Liver (tissue), 9 donors: ENCODE data around the gene ARHGEF26. TPM values are rescaled to one million over a fixed set of nuclear protein-coding genes. Genes with fewer than 3 reads are reported as not detected.
"Not testable (repeated sequence)": the region's sequence is repeated elsewhere in the genome, so short reads cannot be mapped to it uniquely, and the experiment has no call there.

Experiments
- DNase-seq: peaks from one replicate; pipeline ENCODE4 v3.0.0-alpha.2; 2017; ENCODE audit warnings: low spot score
- H3K27ac ChIP-seq, 2 donors: one replicate each; pipeline ENCODE4 v1.7.0; 2013; ENCODE audit warnings: inconsistent platforms in 2 of 2, low read length in 2 of 2, control low read depth in 1 of 2, low read depth in 1 of 2, mild to moderate bottlenecking in 1 of 2
- H3K27me3 ChIP-seq, 4 donors: one replicate each; pipeline versions ENCODE4 v1.6.1 to v1.7.0; 2013; ENCODE audit warnings: low read length in 3 of 4, inconsistent platforms in 1 of 4, mild to moderate bottlenecking in 1 of 4, moderate library complexity in 1 of 4; ENCODE audit not compliant: control insufficient read depth in 4 of 4, insufficient read depth in 4 of 4
- H3K36me3 ChIP-seq, 4 donors: one replicate each; pipeline versions ENCODE4 v1.6.1 to v1.7.0; 2013; ENCODE audit warnings: low read length in 3 of 4, mild to moderate bottlenecking in 3 of 4, low read depth in 1 of 4, moderate library complexity in 1 of 4; ENCODE audit not compliant: control insufficient read depth in 4 of 4, insufficient read depth in 3 of 4
- H3K4me1 ChIP-seq, 4 donors: one replicate each; pipeline versions ENCODE4 v1.6.1 to v1.7.0; 2013; ENCODE audit warnings: low read length in 3 of 4, mild to moderate bottlenecking in 3 of 4, moderate library complexity in 1 of 4; ENCODE audit not compliant: control insufficient read depth in 4 of 4, insufficient read depth in 4 of 4
- H3K4me3 ChIP-seq, 3 donors: one replicate each; pipeline versions ENCODE4 v1.6.1 to v1.7.0; 2013; ENCODE audit warnings: low read length in 3 of 3, control low read depth in 1 of 3, low read depth in 1 of 3, mild to moderate bottlenecking in 1 of 3
- H3K9ac ChIP-seq, 2 donors: one replicate each; pipeline ENCODE4 v1.7.0; 2013; ENCODE audit warnings: low read length in 2 of 2, mild to moderate bottlenecking in 2 of 2, moderate library complexity in 2 of 2, control low read depth in 1 of 2, low read depth in 1 of 2
- H3K9me3 ChIP-seq, 4 donors: one replicate each; pipeline versions ENCODE4 v1.6.1 to v1.7.0; 2013; ENCODE audit warnings: low read length in 3 of 4; ENCODE audit not compliant: control insufficient read depth in 4 of 4
- ATF3 ChIP-seq: IDR thresholded peaks from 2 replicates; pipeline ENCODE4 v1.6.1; 2016; ENCODE audit warnings: antibody characterized with exemption
- CTCF ChIP-seq: fragments of 150-350 bp; IDR thresholded peaks from 2 replicates; pipeline ENCODE4 v1.5.1; 2017; ENCODE audit warnings: improper control_type of control experiment, low read depth, low read length; ENCODE audit not compliant: missing input control
- FOXA1 ChIP-seq: IDR thresholded peaks from 2 replicates; pipeline ENCODE4 v1.6.1; 2016; ENCODE audit warnings: antibody characterized with exemption
- FOXA2 ChIP-seq: IDR thresholded peaks from 2 replicates; pipeline ENCODE4 v1.6.1; 2016; ENCODE audit warnings: antibody characterized with exemption
- GABPA ChIP-seq, 2 donors: IDR thresholded peaks in 1 of 2; conservative IDR thresholded peaks in 1 of 2; 2 replicates each; pipeline ENCODE4 v1.6.1; 2016; ENCODE audit warnings: antibody characterized with exemption in 2 of 2, mild to moderate bottlenecking in 1 of 2, moderate library complexity in 1 of 2
- HNF4A ChIP-seq, 2 donors: conservative IDR thresholded peaks; 2 replicates each; pipeline ENCODE4 v1.6.1; 2016; ENCODE audit warnings: antibody characterized with exemption in 2 of 2, mild to moderate bottlenecking in 2 of 2
- JUND ChIP-seq, 2 donors: IDR thresholded peaks; 2 replicates each; pipeline ENCODE4 v1.6.1; 2016; ENCODE audit warnings: antibody characterized with exemption in 2 of 2
- NR2F2 ChIP-seq: IDR thresholded peaks from 2 replicates; pipeline ENCODE4 v1.6.1; 2016; ENCODE audit warnings: antibody characterized with exemption
- RAD21 ChIP-seq, 2 donors: IDR thresholded peaks; 2 replicates each; pipeline ENCODE4 v1.6.1; 2016; ENCODE audit warnings: antibody characterized with exemption in 2 of 2, mild to moderate bottlenecking in 2 of 2
- REST ChIP-seq: IDR thresholded peaks from 2 replicates; pipeline ENCODE4 v1.6.1; 2016; ENCODE audit warnings: antibody characterized with exemption, mild to moderate bottlenecking
- RXRA ChIP-seq, 2 donors: IDR thresholded peaks; 2 replicates each; pipeline ENCODE4 v1.6.1; 2017 to 2018; ENCODE audit warnings: antibody characterized with exemption in 2 of 2, mild to moderate bottlenecking in 1 of 2
- SP1 ChIP-seq: IDR thresholded peaks from 2 replicates; pipeline ENCODE4 v1.6.1; 2018; ENCODE audit warnings: antibody characterized with exemption, mild to moderate bottlenecking
- TAF1 ChIP-seq: conservative IDR thresholded peaks from 2 replicates; pipeline ENCODE4 v1.6.1; 2016; ENCODE audit warnings: antibody characterized with exemption, mild to moderate bottlenecking
- YY1 ChIP-seq: IDR thresholded peaks from 2 replicates; pipeline ENCODE4 v1.6.1; 2016; ENCODE audit warnings: antibody characterized with exemption, mild to moderate bottlenecking
- WGBS: extraction: QIAGEN DNeasy Blood & Tissue Kit; methylation state at CpG from one replicate; pipeline ENCODE4 v1.1.7; 2013; 5-methylcytosine and 5-hydroxymethylcytosine counted together
- polyA plus RNA-seq, 2 donors: library from polyadenylated mRNA; stranded (reverse) in 1 of 2; unstranded in 1 of 2; fragments of 200-250 nt in 1 of 2; fragments of >200 nt in 1 of 2; fragmentation: Nextera tagmentation in 1 of 2; extraction: Ambion mirVana in 1 of 2; gene quantifications; one replicate each; pipeline versions ENCODE4 v1.2.1 to v1.2.3, GENCODE V29; 2013 to 2015
- total RNA-seq, 2 donors: library from RNA; depleted of rRNA; stranded (reverse); fragments of >200 nt; gene quantifications; one replicate each; pipeline ENCODE4 v1.2.3, GENCODE V29; 2014
- donor health status: healthy.
- donor health status: healthy.
- donor health status: healthy.
- donor health status: healthy.
- donor health status: healthy.

ARHGEF26 gene
- total and polyA plus RNA-seq, 4 donors: 1.4 to 27.9 (median 18.7) TPM

- WGBS: 89% methylated on average over 1 of the region's 1 CpG
- Histone ChIP-seq H3K9me3 (no peaks in the 10 kb centered on the region), H3K27me3 (no peaks in the 10 kb centered on the region), H3K4me1 (peaks cover 0 to 6% (median 2%) of the 10 kb centered on the region in 4 donors), H3K27ac (no peak overlapping the region), H3K4me3 (no peak overlapping the region), H3K9ac (no peak overlapping the region), H3K36me3 (peaks cover 0 to 2% (median 0%) of the 10 kb centered on the region in 4 donors)
- no peak for DNase-seq
- TF ChIP-seq SP1 (no peak), ATF3 (no peak), REST (no peak), HNF4A (conservative IDR thresholded peaks at IDR 0.05) (no peak), FOXA2 (no peak), YY1 (no peak), GABPA (IDR thresholded peaks at IDR 0.05 in 1 of 2, conservative IDR thresholded peaks at IDR 0.05 in 1 of 2) (no peak), RXRA (IDR thresholded peaks at IDR 0.05) (no peak), RAD21 (IDR thresholded peaks at IDR 0.05) (no peak), CTCF (no peak), JUND (IDR thresholded peaks at IDR 0.05) (no peak), FOXA1 (no peak), TAF1 (no peak), NR2F2 (no peak)
These were observed 34.9 kb upstream of the ARHGEF26 start for GRCh38 chr3:154086286-154086685.

- H3K9me3 ChIP-seq, H3K4me3 ChIP-seq, H3K4me1 ChIP-seq, H3K27ac ChIP-seq, DNase-seq, H3K27me3 ChIP-seq, H3K36me3 ChIP-seq, H3K9ac ChIP-seq: not testable (repeated sequence)
- 98% methylated on average over 26 of the region's 26 CpGs for WGBS
These were observed 33.3 kb upstream of the ARHGEF26 start for GRCh38 chr3:154087756-154088480.
